ENCODE data around the gene DEFB131B. TPM values are rescaled to one million over a fixed set of nuclear protein-coding genes. Genes with fewer than 3 reads are reported as not detected.
A peak's percentile ranks its signal among the peaks of the same experiment; 100 is the strongest.
"Not testable (repeated sequence)": the region's sequence is repeated elsewhere in the genome, so short reads cannot be mapped to it uniquely, and the experiment has no call there.

The DEFB131B gene, protein sequence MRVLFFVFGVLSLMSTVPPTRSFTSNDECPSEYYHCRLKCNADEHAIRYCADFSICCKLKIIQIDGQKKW
- total RNA-seq (2021) (not detected in 2 replicates), Bru-seq, nascent RNA (not detected), BruChase-seq, experiment 1, labeled RNA remaining after a 2-hour chase (not detected), BruChase-seq, experiment 2, labeled RNA remaining after a 6-hour chase (percentile 10 among the genes with signal in this experiment)
- long read RNA-seq = 0 reads

DNA sequence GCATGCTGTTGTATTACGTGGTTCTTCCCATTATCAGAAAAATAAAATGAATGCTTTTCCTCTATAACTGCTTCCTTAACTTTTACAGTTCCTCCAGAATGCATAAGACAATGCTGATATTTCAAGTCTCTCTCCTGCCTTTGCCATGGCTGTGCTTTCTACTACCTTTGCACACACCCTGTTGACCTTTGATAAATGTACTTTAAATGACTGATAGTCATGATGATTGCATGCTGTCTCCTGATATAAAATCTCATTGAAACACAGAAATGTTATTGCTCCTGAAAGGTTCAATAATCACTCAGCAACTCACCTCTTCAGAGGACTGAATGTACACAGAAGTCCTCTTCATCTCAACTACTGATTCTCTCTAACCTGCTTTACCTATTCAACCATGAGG is at the start of gene DEFB131B:
DEFB131B (plus strand) TSS at position 395 of the 400 bp plus-strand sequence; CDS start at position 395, 0 bp downstream.
- H3K4me3 ChIP-seq; H4K20me1 ChIP-seq (ENCODE audit: insufficient read depth); H3K79me2 ChIP-seq (ENCODE audit: low read depth); H3K4me2 ChIP-seq; H3F3A ChIP-seq (ENCODE audit: insufficient read depth, low read depth); H3K27me3 ChIP-seq (ENCODE audit: insufficient read depth, low read depth); H3K9me3 ChIP-seq (ENCODE audit: insufficient read depth, low read depth); POLR2A ChIA-PET (ENCODE audit: unreplicated experiment); H2AFZ ChIP-seq; H3K36me3 ChIP-seq (ENCODE audit: low read depth); intact Hi-C loops (cut with micrococcal nuclease; ENCODE audit: unreplicated experiment); H3K9me2 ChIP-seq (ENCODE audit: insufficient read depth); H3K27ac ChIP-seq; DNase-seq; H3K4me1 ChIP-seq (replicated peaks; ENCODE audit: insufficient read depth); BruUV-seq (replicated peaks): not testable (repeated sequence)
- CTCF ChIA-PET = interaction anchor here (0.6 kb wide), 1 partner anchor 1001 kb away, joined by 3 read pairs; no protein-coding TSS in a partner anchor

DNA sequence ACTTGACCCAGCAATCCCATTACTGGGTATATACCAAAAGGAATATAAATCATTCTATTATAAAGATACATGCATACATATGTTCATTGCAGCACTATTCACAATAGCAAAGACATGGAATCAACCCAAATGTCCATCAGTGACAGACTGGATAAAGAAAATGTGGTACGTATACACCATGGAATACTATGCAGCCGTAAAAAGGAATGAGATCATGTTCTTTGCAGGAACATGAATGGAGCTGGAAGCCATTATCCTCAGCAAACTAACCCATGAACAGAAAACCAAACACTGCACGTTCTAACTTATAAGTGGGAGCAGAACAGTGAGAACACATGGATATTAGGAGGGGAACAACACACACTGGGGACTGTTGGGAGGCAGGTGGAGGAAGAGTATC is 49.0 kb upstream of the DEFB131B start:
- BruUV-seq (replicated peaks); DNase-seq; H4K20me1 ChIP-seq (ENCODE audit: insufficient read depth); H3K4me3 ChIP-seq; H2AFZ ChIP-seq; H3K9me3 ChIP-seq (ENCODE audit: insufficient read depth, low read depth); H3K36me3 ChIP-seq (ENCODE audit: low read depth); intact Hi-C loops (cut with micrococcal nuclease; ENCODE audit: unreplicated experiment); H3K4me2 ChIP-seq; H3K4me1 ChIP-seq (replicated peaks; ENCODE audit: insufficient read depth); H3K27me3 ChIP-seq (ENCODE audit: insufficient read depth, low read depth); H3K79me2 ChIP-seq (ENCODE audit: low read depth); H3K9me2 ChIP-seq (ENCODE audit: insufficient read depth); POLR2A ChIA-PET (ENCODE audit: unreplicated experiment); H3F3A ChIP-seq (ENCODE audit: insufficient read depth, low read depth); H3K27ac ChIP-seq: not testable (repeated sequence)
- CTCF ChIA-PET = interaction anchor here (0.7 kb wide), 1 partner anchor 887 kb away, joined by 10 read pairs; no protein-coding TSS in a partner anchor

DNA sequence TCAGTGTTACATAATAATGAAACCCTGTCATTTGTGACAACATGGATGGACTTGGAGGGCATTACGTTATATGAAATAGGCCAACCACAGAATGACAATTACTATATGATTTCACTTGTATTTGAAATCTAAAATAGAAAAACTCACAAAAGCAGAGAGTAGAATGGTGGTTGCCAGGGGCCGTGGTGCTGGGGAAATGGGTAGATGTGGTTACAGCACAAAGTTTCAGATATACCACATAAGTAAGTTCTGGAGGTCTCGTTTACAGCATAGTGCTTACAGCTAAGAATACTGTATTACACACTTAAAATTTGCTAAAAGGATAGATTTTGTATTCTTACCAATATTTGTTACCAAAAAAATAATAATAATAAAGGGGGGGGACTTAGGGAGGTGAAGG is 48.6 kb upstream of the DEFB131B start:
- H3K9me3 ChIP-seq (ENCODE audit: insufficient read depth, low read depth); POLR2A ChIA-PET (ENCODE audit: unreplicated experiment); BruUV-seq (replicated peaks); H3K4me1 ChIP-seq (replicated peaks; ENCODE audit: insufficient read depth); H3K9me2 ChIP-seq (ENCODE audit: insufficient read depth); DNase-seq; intact Hi-C loops (cut with micrococcal nuclease; ENCODE audit: unreplicated experiment); H2AFZ ChIP-seq; H3F3A ChIP-seq (ENCODE audit: insufficient read depth, low read depth); H3K79me2 ChIP-seq (ENCODE audit: low read depth); H3K36me3 ChIP-seq (ENCODE audit: low read depth); H3K4me3 ChIP-seq; H3K27me3 ChIP-seq (ENCODE audit: insufficient read depth, low read depth); CTCF ChIA-PET; H3K4me2 ChIP-seq; H4K20me1 ChIP-seq (ENCODE audit: insufficient read depth); H3K27ac ChIP-seq: not testable (repeated sequence)

DNA sequence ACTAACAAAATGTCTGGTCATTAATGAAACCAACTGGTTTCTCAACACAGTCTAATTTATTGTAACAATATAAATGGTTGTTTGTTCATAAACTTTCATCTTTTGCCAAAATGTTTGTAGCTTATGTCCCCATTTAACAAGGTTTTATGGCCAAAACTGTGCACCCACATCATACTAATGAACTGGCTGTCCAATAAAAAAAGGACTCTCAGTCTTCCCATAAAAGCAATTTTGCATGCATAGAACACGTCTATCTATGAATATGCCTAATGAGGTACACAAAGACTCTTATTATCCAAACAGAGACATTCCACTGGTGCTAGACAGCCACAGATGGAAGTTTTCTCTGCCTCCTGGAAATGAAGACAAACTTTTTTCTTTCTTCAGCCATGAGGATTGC is 45.4 kb upstream of the DEFB131B start, which contains the start of gene DEFB108B:
DEFB108B (plus strand) TSS at position 390 of the 400 bp plus-strand sequence; CDS start at position 390, 0 bp downstream.
- H3K27ac ChIP-seq; H3K9me3 ChIP-seq (ENCODE audit: insufficient read depth, low read depth); H3F3A ChIP-seq (ENCODE audit: insufficient read depth, low read depth); H4K20me1 ChIP-seq (ENCODE audit: insufficient read depth); H3K4me1 ChIP-seq (replicated peaks; ENCODE audit: insufficient read depth); DNase-seq; H3K4me2 ChIP-seq; H3K79me2 ChIP-seq (ENCODE audit: low read depth); BruUV-seq (replicated peaks); intact Hi-C loops (cut with micrococcal nuclease; ENCODE audit: unreplicated experiment); H3K9me2 ChIP-seq (ENCODE audit: insufficient read depth); CTCF ChIA-PET; H2AFZ ChIP-seq; H3K4me3 ChIP-seq; H3K27me3 ChIP-seq (ENCODE audit: insufficient read depth, low read depth); POLR2A ChIA-PET (ENCODE audit: unreplicated experiment); H3K36me3 ChIP-seq (ENCODE audit: low read depth): not testable (repeated sequence)

DNA sequence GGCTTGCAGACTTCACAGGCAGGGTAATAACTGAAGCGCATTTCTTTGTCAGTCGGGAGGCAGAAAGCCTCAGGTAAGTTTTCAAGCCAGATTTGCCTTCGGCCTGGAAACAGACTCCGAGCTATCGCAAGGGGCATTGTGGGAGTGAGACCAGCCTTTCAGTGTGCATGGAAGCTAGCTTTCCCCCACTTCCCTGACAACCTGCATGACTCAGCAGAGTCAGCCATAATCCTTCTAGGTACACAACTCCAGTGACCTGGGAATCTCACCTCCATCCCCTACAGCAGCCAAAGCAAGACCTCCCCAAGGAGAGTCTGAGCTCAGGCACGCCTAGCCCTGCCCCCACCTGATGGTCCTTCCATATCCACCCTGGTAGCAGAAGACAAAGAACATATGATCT is 35.5 kb upstream of the DEFB131B start:
- H3K79me2 ChIP-seq (ENCODE audit: low read depth); H2AFZ ChIP-seq; H3K27me3 ChIP-seq (ENCODE audit: insufficient read depth, low read depth); H3F3A ChIP-seq (ENCODE audit: insufficient read depth, low read depth); POLR2A ChIA-PET (ENCODE audit: unreplicated experiment); H3K27ac ChIP-seq; intact Hi-C loops (cut with micrococcal nuclease; ENCODE audit: unreplicated experiment); H3K36me3 ChIP-seq (ENCODE audit: low read depth); H3K9me3 ChIP-seq (ENCODE audit: insufficient read depth, low read depth); H3K4me2 ChIP-seq; BruUV-seq (replicated peaks); H3K4me1 ChIP-seq (replicated peaks; ENCODE audit: insufficient read depth); H3K4me3 ChIP-seq; CTCF ChIA-PET; DNase-seq; H3K9me2 ChIP-seq (ENCODE audit: insufficient read depth); H4K20me1 ChIP-seq (ENCODE audit: insufficient read depth): not testable (repeated sequence)

DNA sequence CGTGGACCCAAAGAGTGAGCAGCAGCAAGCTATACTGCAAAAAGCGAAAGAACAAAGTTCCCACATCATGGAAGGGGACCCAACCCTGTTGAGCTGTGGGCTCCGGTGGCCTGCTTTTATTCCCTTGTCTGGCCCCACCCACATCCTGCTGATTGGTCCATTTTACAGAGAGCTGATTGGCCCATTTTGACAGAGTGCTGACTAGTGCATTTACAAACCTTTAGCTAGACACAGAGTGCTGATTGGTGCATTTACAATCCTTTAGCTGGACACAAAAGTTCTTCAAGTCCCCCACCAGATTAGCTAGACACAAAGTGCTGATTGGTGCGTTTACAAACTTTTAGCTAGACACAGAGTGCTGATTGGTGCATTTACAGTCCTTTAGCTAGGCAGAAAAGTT is 34.9 kb upstream of the DEFB131B start:
- H4K20me1 ChIP-seq (ENCODE audit: insufficient read depth); H3K4me1 ChIP-seq (replicated peaks; ENCODE audit: insufficient read depth); POLR2A ChIA-PET (ENCODE audit: unreplicated experiment); BruUV-seq (replicated peaks); H2AFZ ChIP-seq; DNase-seq; H3K4me2 ChIP-seq; intact Hi-C loops (cut with micrococcal nuclease; ENCODE audit: unreplicated experiment); CTCF ChIA-PET; H3K27me3 ChIP-seq (ENCODE audit: insufficient read depth, low read depth); H3K9me2 ChIP-seq (ENCODE audit: insufficient read depth); H3K4me3 ChIP-seq; H3K27ac ChIP-seq; H3K36me3 ChIP-seq (ENCODE audit: low read depth); H3K79me2 ChIP-seq (ENCODE audit: low read depth); H3K9me3 ChIP-seq (ENCODE audit: insufficient read depth, low read depth); H3F3A ChIP-seq (ENCODE audit: insufficient read depth, low read depth): not testable (repeated sequence)
